SK-N-SH (cell line): ENCODE measurements around the gene OXT. TPM values are rescaled to one million over a fixed set of nuclear protein-coding genes. Genes with fewer than 3 reads are reported as not detected.

Experiments
- CTCF ChIA-PET: fragments of 300-600, 350-600 bp; formaldehyde crosslinking; extraction: SDS; loops from one replicate; lab custom pipeline; 2021; lab: Yijun Ruan, JAX
- POLR2A ChIA-PET: fragments of 350-600 bp; sonication (Branson Sonifier 250); formaldehyde crosslinking; extraction: SDS; loops from one replicate; lab custom pipeline; 2020; ENCODE audit warnings: antibody characterized with exemption, inconsistent platforms; lab: Yijun Ruan, JAX
- DNase-seq: peaks from one replicate; pipeline ENCODE4 v3.0.0; 2012
- H2AFZ ChIP-seq: fragments of 200-600 bp; sonication (generic); 2 replicates; pipeline ENCODE4 v1.8.1; 2016; ENCODE audit warnings: antibody characterized with exemption, mild to moderate bottlenecking, low read depth
- H3F3A ChIP-seq: fragments of 200-600 bp; sonication (generic); replicated peaks from 2 replicates; pipeline ENCODE3; 2016; ENCODE audit warnings: antibody characterized with exemption, mild to moderate bottlenecking; ENCODE audit not compliant: insufficient read depth
- H3K27ac ChIP-seq, 2 experiments: fragments of 200-500 bp in 1 of 2; fragments of 200-600 bp in 1 of 2; sonication (Bioruptor generic) in 1 of 2; sonication (generic), shearing (Covaris generic) in 1 of 2; 2 replicates each; pipeline versions ENCODE4 v1.5.1 to v1.6.1; 2014 to 2016; ENCODE audit warnings: low read depth in 2 of 2, inconsistent platforms in 1 of 2, low read length in 1 of 2, mild to moderate bottlenecking in 1 of 2, mixed read lengths in 1 of 2
- H3K27me3 ChIP-seq: fragments of 200-600 bp; sonication (generic), shearing (Covaris generic); 2 replicates; pipeline ENCODE4 v1.6.1; 2016; ENCODE audit warnings: mixed run types; ENCODE audit not compliant: insufficient read depth
- H3K36me3 ChIP-seq, 2 experiments: fragments of 200-500 bp in 1 of 2; fragments of 200-600 bp in 1 of 2; sonication (Bioruptor generic) in 1 of 2; sonication (generic) in 1 of 2; replicated peaks in 1 of 2; 2 replicates each; pipeline versions ENCODE3 to v1.5.1; 2014 to 2016; ENCODE audit warnings: low read length in 1 of 2, mild to moderate bottlenecking in 1 of 2; ENCODE audit not compliant: insufficient read depth in 2 of 2, control insufficient read depth in 1 of 2
- H3K4me1 ChIP-seq, 2 experiments: fragments of 200-500 bp in 1 of 2; fragments of 200-600 bp in 1 of 2; sonication (Bioruptor generic) in 1 of 2; sonication (generic), shearing (Covaris generic) in 1 of 2; 2 replicates each; pipeline versions ENCODE4 v1.5.1 to v1.6.1; 2014 to 2016; ENCODE audit warnings: low read depth in 1 of 2, low read length in 1 of 2, mixed run types in 1 of 2; ENCODE audit not compliant: insufficient read depth in 2 of 2, control insufficient read depth in 1 of 2
- H3K4me2 ChIP-seq: fragments of 200-600 bp; sonication (generic), shearing (Covaris generic); 2 replicates; pipeline ENCODE4 v1.6.1; 2017; ENCODE audit warnings: mixed run types
- H3K4me3 ChIP-seq, 2 experiments: fragments of 200-500 bp in 1 of 2; fragments of 200-600 bp in 1 of 2; sonication (Bioruptor generic) in 1 of 2; sonication (generic), shearing (Covaris generic) in 1 of 2; 2 replicates each; pipeline versions ENCODE4 v1.5.1 to v1.8.1; 2014 to 2016; ENCODE audit warnings: low read depth in 2 of 2, inconsistent platforms in 1 of 2, low read length in 1 of 2, mild to moderate bottlenecking in 1 of 2, mixed read lengths in 1 of 2, moderate library complexity in 1 of 2
- H3K79me2 ChIP-seq: fragments of 200-600 bp; sonication (generic); 2 replicates; pipeline ENCODE4 v1.8.1; 2017; ENCODE audit warnings: mild to moderate bottlenecking; ENCODE audit not compliant: insufficient read depth
- H3K9ac ChIP-seq: fragments of 200-600 bp; sonication (generic); 2 replicates; pipeline ENCODE4 v1.6.1; 2017; ENCODE audit warnings: mixed run types
- H3K9me2 ChIP-seq: fragments of 200-600 bp; sonication (generic); 2 replicates; pipeline ENCODE4 v1.6.1; 2017; ENCODE audit warnings: mixed run types
- H3K9me3 ChIP-seq: fragments of 200-600 bp; sonication (generic); 2 replicates; pipeline ENCODE4 v1.6.1; 2017; ENCODE audit warnings: mixed run types, mild to moderate bottlenecking, moderate library complexity
- H4K20me1 ChIP-seq: fragments of 200-600 bp; sonication (generic); 2 replicates; pipeline ENCODE4 v1.6.1; 2017; ENCODE audit warnings: mild to moderate bottlenecking, mixed run types; ENCODE audit not compliant: insufficient read depth
- FOXM1 ChIP-seq: IDR thresholded peaks from 2 replicates; pipeline ENCODE4 v1.4.0; 2012; ENCODE audit warnings: low read depth, mild to moderate bottlenecking
- GABPA ChIP-seq: IDR thresholded peaks from 2 replicates; pipeline ENCODE4 v1.4.0; 2012; ENCODE audit warnings: low read depth, mild to moderate bottlenecking
- NFIC ChIP-seq: IDR thresholded peaks from 2 replicates; pipeline ENCODE4 v1.4.0; 2012; ENCODE audit warnings: borderline replicate concordance
- POLR2AphosphoS5 ChIP-seq: IDR thresholded peaks from 2 replicates; pipeline ENCODE4 v1.6.1; 2012; ENCODE audit warnings: low read depth, low read length
- RAD21 ChIP-seq: IDR thresholded peaks from 2 replicates; pipeline ENCODE4 v1.6.1; 2012; ENCODE audit warnings: mild to moderate bottlenecking, low read length
- SIN3A ChIP-seq: IDR thresholded peaks from 2 replicates; pipeline ENCODE4 v1.6.1; 2012; ENCODE audit warnings: low read depth, mild to moderate bottlenecking, low read length, moderate library complexity, borderline replicate concordance
- TEAD4 ChIP-seq: IDR thresholded peaks from 2 replicates; pipeline ENCODE4 v1.4.0; 2012; ENCODE audit warnings: mild to moderate bottlenecking, borderline replicate concordance; ENCODE audit not compliant: insufficient read depth
- WGBS: methylation state at CpG from one replicate; pipeline ENCODE4 v1.1.6; 2017; ENCODE audit warnings: low lambda C conversion rate; 5-methylcytosine and 5-hydroxymethylcytosine counted together
- polyA plus RNA-seq, 3 experiments: library from polyadenylated mRNA; depleted of rRNA; stranded (reverse); fragments of >200 nt; gene quantifications; 2 replicates each; pipeline ENCODE4 v1.2.3, GENCODE V29; 2012
- TF ChIP-seq, protein P1 (sequence below): IDR thresholded peaks from 2 replicates; pipeline ENCODE4 v1.4.0; 2012; ENCODE audit warnings: low read depth, borderline replicate concordance
- TF ChIP-seq, protein P2 (sequence below): fragments of 200-600 bp; sonication (generic); IDR thresholded peaks from 2 replicates; pipeline ENCODE4 v1.6.1; 2017; ENCODE audit warnings: antibody characterized with exemption, mild to moderate bottlenecking, moderate library complexity

OXT gene
- polyA plus RNA-seq, 1 of the 3 experiments (the other 2 are of a cell fraction): not detected

DNA sequence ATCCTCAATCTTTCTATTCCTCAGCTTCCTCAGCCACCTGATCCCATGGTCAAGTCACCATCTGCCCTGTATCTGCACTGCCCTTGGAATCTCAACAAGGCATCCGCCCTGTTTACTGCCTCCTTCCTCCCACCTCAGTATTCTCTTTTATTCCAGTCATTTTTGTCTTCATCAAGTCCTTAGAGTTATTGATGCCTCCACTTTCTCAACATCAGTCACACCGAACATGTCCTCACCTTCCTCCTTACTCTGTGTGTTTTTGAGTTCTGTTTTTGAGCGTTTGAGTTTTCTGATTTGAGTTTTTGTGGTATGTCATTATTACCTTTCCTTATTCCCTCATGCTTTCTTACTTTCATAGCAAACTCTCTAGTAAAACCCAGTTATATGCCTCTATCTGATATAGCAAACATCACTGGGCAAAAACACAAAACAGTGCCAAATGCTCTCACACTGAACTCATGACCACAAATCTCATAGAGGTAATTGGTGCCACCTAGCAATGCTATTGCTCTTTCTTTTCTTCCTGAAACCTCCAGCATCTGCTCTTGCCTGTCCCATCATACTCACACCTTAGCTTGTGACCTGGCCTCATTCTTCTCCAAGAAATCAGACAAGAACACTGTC, 39.8 kb upstream of the OXT start:
- Histone ChIP-seq H3K9ac (no peak overlapping the region), H3F3A (no peaks in the 10 kb centered on the region), H3K4me3 (no peak overlapping the region), H3K27ac (no peak overlapping the region), H3K36me3 (peaks cover 21 to 51% of the 10 kb centered on the region in 2 experiments), H3K9me3 (no peaks in the 10 kb centered on the region), H2AFZ (no peak overlapping the region), H3K4me1 (no peaks in the 10 kb centered on the region), H3K9me2 (no peaks in the 10 kb centered on the region), H3K79me2 (no peaks in the 10 kb centered on the region), H3K4me2 (no peak overlapping the region), H4K20me1 (no peaks in the 10 kb centered on the region), H3K27me3 (no peaks in the 10 kb centered on the region)
- POLR2A ChIA-PET: no interaction called here
- WGBS: 97% methylated on average over 3 of the region's 3 CpGs
- DNase-seq: no peak
- CTCF ChIA-PET: no interaction called here
- TF ChIP-seq RAD21 (no peak), POLR2AphosphoS5 (no peak), TEAD4 (no peak)

DNA sequence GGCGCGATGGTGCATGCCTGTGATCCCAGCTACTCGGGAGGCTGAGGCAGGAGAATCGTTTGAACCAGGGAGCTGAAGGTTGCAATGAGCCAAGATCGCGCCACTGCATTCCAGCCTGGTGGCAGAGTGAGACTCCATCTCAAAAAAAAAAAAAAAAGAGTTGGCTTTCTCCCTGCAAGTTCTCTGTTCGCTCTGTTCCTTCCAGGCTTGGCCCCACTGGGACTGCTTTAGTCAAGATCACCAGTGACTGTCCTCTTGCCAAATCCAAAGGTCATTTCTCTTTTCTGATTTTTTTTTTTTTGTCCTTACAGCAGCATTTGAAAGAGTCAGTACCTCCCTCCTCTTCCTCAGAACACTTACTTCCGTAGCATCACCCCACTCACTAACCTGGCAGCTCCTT, 38.8 kb upstream of the OXT start:
- Histone ChIP-seq H3K36me3 (peaks cover 21 to 51% of the 10 kb centered on the region in 2 experiments), H2AFZ (no peak overlapping the region), H3K27ac (no peak overlapping the region), H3K9me2 (no peaks in the 10 kb centered on the region)
- no peak for DNase-seq
- CTCF ChIA-PET: no interaction called here
- TF ChIP-seq SIN3A: no peak
- TF ChIP-seq, all 33 proteins: peak for 0
- Histone ChIP-seq H3K4me1 (no peaks in the 10 kb centered on the region), H3K4me2 (no peak overlapping the region), H3K9me3 (no peaks in the 10 kb centered on the region), H3K9ac (no peak overlapping the region), H3K27me3 (no peaks in the 10 kb centered on the region), H3F3A (no peaks in the 10 kb centered on the region), H4K20me1 (no peaks in the 10 kb centered on the region), H3K79me2 (no peaks in the 10 kb centered on the region), H3K4me3 (no peak overlapping the region)
- POLR2A ChIA-PET: no interaction called here
- WGBS: 95% methylated on average over 8 of the region's 8 CpGs

DNA sequence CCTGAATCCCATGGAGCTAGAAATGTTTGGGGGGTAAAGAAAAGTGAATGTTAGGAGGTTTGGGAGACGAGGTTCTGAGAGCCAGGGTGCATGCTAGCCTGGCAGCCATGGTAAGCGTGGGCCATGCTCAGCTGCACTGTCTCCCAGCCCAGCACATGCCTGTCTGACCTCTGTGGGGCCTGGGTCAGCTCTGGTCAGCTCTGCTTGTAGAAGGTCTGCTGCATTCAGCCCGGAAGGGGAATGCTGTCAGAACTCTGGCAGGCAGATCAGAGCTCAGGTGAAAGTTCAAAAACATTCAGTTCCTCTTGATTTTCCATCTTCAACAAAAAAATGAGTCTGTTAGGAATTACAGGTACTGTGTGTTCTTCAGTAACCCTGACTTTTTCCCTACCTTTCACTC, 33.8 kb upstream of the OXT start:
- Histone ChIP-seq H3K4me1 (peaks cover 0 to 5% of the 10 kb centered on the region in 2 experiments; a peak in 2 of 4 replicates), H3K9me2 (no peaks in the 10 kb centered on the region), H3K79me2 (no peaks in the 10 kb centered on the region), H3F3A (no peaks in the 10 kb centered on the region), H3K9ac (no peak overlapping the region), H3K9me3 (no peaks in the 10 kb centered on the region), H2AFZ (no peak overlapping the region), H3K27me3 (no peaks in the 10 kb centered on the region), H3K36me3 (peaks cover 18 to 62% of the 10 kb centered on the region in 2 experiments), H4K20me1 (no peaks in the 10 kb centered on the region), H3K27ac (no peak overlapping the region), H3K4me3 (no peak overlapping the region), H3K4me2 (no peak overlapping the region)
- DNase-seq: no peak
- 93% methylated on average over 3 of the region's 3 CpGs for WGBS
- no peak for TF ChIP-seq FOXM1
- no peak for TF ChIP-seq NFIC
- TF ChIP-seq, protein P1, sequence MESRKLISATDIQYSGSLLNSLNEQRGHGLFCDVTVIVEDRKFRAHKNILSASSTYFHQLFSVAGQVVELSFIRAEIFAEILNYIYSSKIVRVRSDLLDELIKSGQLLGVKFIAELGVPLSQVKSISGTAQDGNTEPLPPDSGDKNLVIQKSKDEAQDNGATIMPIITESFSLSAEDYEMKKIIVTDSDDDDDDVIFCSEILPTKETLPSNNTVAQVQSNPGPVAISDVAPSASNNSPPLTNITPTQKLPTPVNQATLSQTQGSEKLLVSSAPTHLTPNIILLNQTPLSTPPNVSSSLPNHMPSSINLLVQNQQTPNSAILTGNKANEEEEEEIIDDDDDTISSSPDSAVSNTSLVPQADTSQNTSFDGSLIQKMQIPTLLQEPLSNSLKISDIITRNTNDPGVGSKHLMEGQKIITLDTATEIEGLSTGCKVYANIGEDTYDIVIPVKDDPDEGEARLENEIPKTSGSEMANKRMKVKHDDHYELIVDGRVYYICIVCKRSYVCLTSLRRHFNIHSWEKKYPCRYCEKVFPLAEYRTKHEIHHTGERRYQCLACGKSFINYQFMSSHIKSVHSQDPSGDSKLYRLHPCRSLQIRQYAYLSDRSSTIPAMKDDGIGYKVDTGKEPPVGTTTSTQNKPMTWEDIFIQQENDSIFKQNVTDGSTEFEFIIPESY: no peak
- no peak for TF ChIP-seq GABPA
- TF ChIP-seq, protein P2, sequence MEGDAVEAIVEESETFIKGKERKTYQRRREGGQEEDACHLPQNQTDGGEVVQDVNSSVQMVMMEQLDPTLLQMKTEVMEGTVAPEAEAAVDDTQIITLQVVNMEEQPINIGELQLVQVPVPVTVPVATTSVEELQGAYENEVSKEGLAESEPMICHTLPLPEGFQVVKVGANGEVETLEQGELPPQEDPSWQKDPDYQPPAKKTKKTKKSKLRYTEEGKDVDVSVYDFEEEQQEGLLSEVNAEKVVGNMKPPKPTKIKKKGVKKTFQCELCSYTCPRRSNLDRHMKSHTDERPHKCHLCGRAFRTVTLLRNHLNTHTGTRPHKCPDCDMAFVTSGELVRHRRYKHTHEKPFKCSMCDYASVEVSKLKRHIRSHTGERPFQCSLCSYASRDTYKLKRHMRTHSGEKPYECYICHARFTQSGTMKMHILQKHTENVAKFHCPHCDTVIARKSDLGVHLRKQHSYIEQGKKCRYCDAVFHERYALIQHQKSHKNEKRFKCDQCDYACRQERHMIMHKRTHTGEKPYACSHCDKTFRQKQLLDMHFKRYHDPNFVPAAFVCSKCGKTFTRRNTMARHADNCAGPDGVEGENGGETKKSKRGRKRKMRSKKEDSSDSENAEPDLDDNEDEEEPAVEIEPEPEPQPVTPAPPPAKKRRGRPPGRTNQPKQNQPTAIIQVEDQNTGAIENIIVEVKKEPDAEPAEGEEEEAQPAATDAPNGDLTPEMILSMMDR: no peak
- CTCF ChIA-PET: interaction anchor here (1.0 kb wide), 1 partner anchor 16 kb away, joined by 5 read pairs; no protein-coding TSS in a partner anchor
- POLR2A ChIA-PET: interaction anchor here (1.0 kb wide), 1 partner anchor 237 kb away, joined by 3 read pairs; the partner anchor contains the start of gene CPXM1
